ENCODE data around the gene MEGF10.

MEGF10 gene

DNA sequence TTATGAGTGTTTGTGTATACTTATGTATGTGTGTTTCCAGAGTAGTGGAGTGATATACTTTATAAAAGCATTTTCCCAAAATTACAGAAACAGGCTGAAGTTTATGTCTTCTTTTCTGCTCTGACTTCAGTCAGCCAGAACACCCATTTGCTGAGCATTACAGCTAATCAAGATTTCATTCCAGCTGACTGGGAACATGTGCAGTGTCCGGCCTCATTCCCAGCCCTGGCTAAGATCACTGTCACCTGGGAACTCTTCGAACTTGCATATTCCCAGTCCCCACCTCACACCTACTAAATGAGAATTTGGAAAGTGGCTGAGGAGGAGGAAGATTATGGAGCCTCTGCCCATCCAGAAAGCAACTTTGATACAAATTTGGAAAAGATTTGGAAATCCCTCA lies 136.1 kb downstream of the MEGF10 start:
- no peak for ATAC-seq
- TF ChIP-seq ISL1 (CRISPR knock-in tag; IDR thresholded peaks at IDR 0.05) (0 out of 2 replicates have a peak, but pooled peaks have one; percentile 13), TCF4 (CRISPR knock-in tag; IDR thresholded peaks at IDR 0.05; ENCODE audit: borderline replicate concordance) (peak; percentile 68; the same call in 1 of the 2 replicates), OSR1 (CRISPR knock-in tag; IDR thresholded peaks at IDR 0.05) (no peak)

DNA sequence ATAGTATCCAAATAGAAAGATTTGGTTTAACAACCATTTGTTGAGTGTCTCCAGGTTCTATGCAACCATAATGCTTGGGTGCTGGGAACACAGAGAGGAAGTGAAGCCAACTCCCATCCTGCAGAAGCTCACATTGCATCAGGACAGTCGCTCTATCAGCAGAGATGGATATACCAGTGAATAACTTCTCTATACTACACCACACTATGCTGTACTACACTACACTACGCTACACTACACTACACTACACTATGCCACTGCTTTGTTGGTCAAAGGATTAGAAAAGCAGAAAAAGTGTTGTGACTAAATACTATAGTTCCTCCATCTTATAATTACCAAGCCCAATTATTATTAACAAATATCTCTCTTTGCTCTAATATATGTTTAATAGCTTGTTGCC lies 137.7 kb downstream of the MEGF10 start:
- ATAC-seq: no peak
- TF ChIP-seq OSR1 (CRISPR knock-in tag; IDR thresholded peaks at IDR 0.05) (no peak), SNAI2 (CRISPR knock-in tag; IDR thresholded peaks at IDR 0.05) (no peak), PATZ1 (CRISPR knock-in tag; IDR thresholded peaks at IDR 0.05; ENCODE audit: borderline replicate concordance) (no peak), TSHZ2 (CRISPR knock-in tag; IDR thresholded peaks at IDR 0.05) (no peak), ISL1 (CRISPR knock-in tag; IDR thresholded peaks at IDR 0.05) (no peak), CREB5 (CRISPR knock-in tag; IDR thresholded peaks at IDR 0.05; ENCODE audit: low read depth) (no peak), POU6F1 (CRISPR knock-in tag; IDR thresholded peaks at IDR 0.05; ENCODE audit: borderline replicate concordance, low read depth) (no peak), ESRRG (CRISPR knock-in tag; IDR thresholded peaks at IDR 0.05) (no peak), ZNF70 (CRISPR knock-in tag; IDR thresholded peaks at IDR 0.05) (no peak), ARNTL (CRISPR knock-in tag; IDR thresholded peaks at IDR 0.05; ENCODE audit: borderline replicate concordance, low read depth) (no peak), ZNF565 (CRISPR knock-in tag; conservative IDR thresholded peaks at IDR 0.05; ENCODE audit: low read depth) (no peak), ZFP30 (CRISPR knock-in tag; IDR thresholded peaks at IDR 0.05) (no peak), TOX (CRISPR knock-in tag; IDR thresholded peaks at IDR 0.05; ENCODE audit: borderline replicate concordance) (no peak), BACH2 (CRISPR knock-in tag; IDR thresholded peaks at IDR 0.05; ENCODE audit: borderline replicate concordance) (no peak), ZNF8 (CRISPR knock-in tag; IDR thresholded peaks at IDR 0.05) (no peak), ZC3H10 (CRISPR knock-in tag; IDR thresholded peaks at IDR 0.05) (no peak), ZFP3 (CRISPR knock-in tag; IDR thresholded peaks at IDR 0.05) (no peak), RARB (CRISPR knock-in tag; IDR thresholded peaks at IDR 0.05) (no peak)
- TF ChIP-seq, protein P1, sequence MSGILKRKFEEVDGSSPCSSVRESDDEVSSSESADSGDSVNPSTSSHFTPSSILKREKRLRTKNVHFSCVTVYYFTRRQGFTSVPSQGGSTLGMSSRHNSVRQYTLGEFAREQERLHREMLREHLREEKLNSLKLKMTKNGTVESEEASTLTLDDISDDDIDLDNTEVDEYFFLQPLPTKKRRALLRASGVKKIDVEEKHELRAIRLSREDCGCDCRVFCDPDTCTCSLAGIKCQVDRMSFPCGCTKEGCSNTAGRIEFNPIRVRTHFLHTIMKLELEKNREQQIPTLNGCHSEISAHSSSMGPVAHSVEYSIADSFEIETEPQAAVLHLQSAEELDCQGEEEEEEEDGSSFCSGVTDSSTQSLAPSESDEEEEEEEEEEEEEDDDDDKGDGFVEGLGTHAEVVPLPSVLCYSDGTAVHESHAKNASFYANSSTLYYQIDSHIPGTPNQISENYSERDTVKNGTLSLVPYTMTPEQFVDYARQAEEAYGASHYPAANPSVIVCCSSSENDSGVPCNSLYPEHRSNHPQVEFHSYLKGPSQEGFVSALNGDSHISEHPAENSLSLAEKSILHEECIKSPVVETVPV (CRISPR knock-in tag; IDR thresholded peaks at IDR 0.05): no peak

GRCh38 chr5:127428748-127429147 lies 138.2 kb downstream of the MEGF10 start:
- no peak for ATAC-seq

More at GRCh38 chr5:127428748-127429147, 138.2 kb downstream of the MEGF10 start:
- no peak for TF ChIP-seq ZFP30 (CRISPR knock-in tag; IDR thresholded peaks at IDR 0.05)
- TF ChIP-seq ZFP3 (CRISPR knock-in tag; IDR thresholded peaks at IDR 0.05): no peak
- no peak for TF ChIP-seq SNAI2 (CRISPR knock-in tag; IDR thresholded peaks at IDR 0.05)
- TF ChIP-seq ISL1 (CRISPR knock-in tag; IDR thresholded peaks at IDR 0.05): peak; percentile 47; the same call in 1 of the 2 replicates
- no peak for TF ChIP-seq TSHZ2 (CRISPR knock-in tag; IDR thresholded peaks at IDR 0.05)
- no peak for TF ChIP-seq ZNF70 (CRISPR knock-in tag; IDR thresholded peaks at IDR 0.05)
- TF ChIP-seq CSDC2 (CRISPR knock-in tag; IDR thresholded peaks at IDR 0.05): no peak

Measured in SK-N-SH treated with all-trans-retinoic acid at 6 μM for 48 hours (cell line).